ENCODE data around the gene CLTRN. TPM values are rescaled to one million over a fixed set of nuclear protein-coding genes. Genes with fewer than 3 reads are reported as not detected.

CLTRN gene
- total and polyA plus RNA-seq, 4 donors: not detected

DNA sequence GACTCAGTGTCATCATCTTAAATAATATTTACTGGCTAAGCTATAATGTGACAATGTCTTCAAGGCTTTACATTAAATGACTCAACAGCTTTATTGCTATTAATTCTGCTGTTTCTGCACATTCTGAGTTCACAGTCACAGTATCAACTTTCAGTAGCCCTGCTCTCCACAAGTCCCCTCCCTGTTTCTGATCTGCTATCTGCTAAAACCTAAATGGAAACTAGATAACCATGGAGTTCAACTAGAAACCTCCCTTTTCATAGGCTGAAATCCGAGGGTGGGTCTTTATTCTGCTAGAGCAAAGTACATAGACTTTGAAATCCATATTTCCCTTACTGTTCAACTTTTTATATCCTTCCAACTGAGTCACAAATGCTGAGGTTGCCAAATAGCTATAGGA lies 58.5 kb downstream of the CLTRN start:
- H3K9me3 ChIP-seq (ENCODE audit: control insufficient read depth, low read length): no peaks in the 10 kb centered on the region
- DNase-seq (no peak), ATAC-seq (ENCODE audit: low FRiP score) (no peak)
- no peak overlapping the region for H3K4me3 ChIP-seq (ENCODE audit: low read length in 2 of 2)
- WGBS, 2 donors: 16 to 28% methylated on average over 1 of the region's 1 CpG
- intact Hi-C loops (cut with DNase I): no loop called here
- H3K4me1 ChIP-seq (ENCODE audit: control insufficient read depth in 1 of 2, insufficient read depth in 2 of 2, low read length in 2 of 2): no peaks in the 10 kb centered on the region
- no peaks in the 10 kb centered on the region for H3K36me3 ChIP-seq (ENCODE audit: control insufficient read depth in 1 of 2, insufficient read depth in 2 of 2, low read length in 1 of 2)
- H3K27ac ChIP-seq (ENCODE audit: low read depth in 1 of 2, low read length in 2 of 2): no peak overlapping the region
- no peaks in the 10 kb centered on the region for H3K27me3 ChIP-seq (ENCODE audit: control insufficient read depth in 1 of 2, insufficient read depth in 2 of 2, low read length in 1 of 2)

- no peaks in the 10 kb centered on the region for H3K9me3 ChIP-seq (ENCODE audit: control insufficient read depth, low read length)
- 59 to 100% methylated on average over 1 of the region's 1 CpG for WGBS, 2 donors
- intact Hi-C loops (cut with DNase I): no loop called here
- no peaks in the 10 kb centered on the region for H3K4me1 ChIP-seq (ENCODE audit: control insufficient read depth in 1 of 2, insufficient read depth in 2 of 2, low read length in 2 of 2)
- H3K27me3 ChIP-seq (ENCODE audit: control insufficient read depth in 1 of 2, insufficient read depth in 2 of 2, low read length in 1 of 2): no peaks in the 10 kb centered on the region
- H3K36me3 ChIP-seq (ENCODE audit: control insufficient read depth in 1 of 2, insufficient read depth in 2 of 2, low read length in 1 of 2): no peaks in the 10 kb centered on the region
- H3K4me3 ChIP-seq (ENCODE audit: low read length in 2 of 2): no peak overlapping the region
- ATAC-seq (ENCODE audit: low FRiP score) (no peak), DNase-seq (no peak)
- no peak overlapping the region for H3K27ac ChIP-seq (ENCODE audit: low read depth in 1 of 2, low read length in 2 of 2)
Measured at GRCh38 chrX:15605226-15605625, 59.4 kb downstream of the CLTRN start.

DNA sequence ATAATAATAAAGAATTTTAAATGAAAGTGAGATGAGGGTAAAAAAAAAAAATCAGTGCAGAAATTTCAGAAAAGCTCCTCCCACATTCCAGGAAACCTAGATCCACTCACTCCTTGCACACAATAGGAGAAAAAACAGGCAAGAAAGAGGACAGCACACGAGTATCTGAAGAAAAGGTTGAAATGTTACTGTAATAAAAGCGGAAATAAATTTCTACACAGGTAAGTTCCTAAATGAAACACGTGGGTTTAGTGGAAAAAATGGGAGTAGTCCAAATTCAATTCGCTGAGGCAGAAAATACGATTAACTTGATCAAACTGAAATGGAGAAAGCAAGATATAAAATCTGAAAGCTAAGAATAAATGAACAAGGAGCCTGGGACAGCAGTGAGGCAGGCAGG lies 61.8 kb downstream of the CLTRN start:
- H3K4me3 ChIP-seq (ENCODE audit: low read length in 2 of 2): no peak overlapping the region
- H3K27me3 ChIP-seq (ENCODE audit: control insufficient read depth in 1 of 2, insufficient read depth in 2 of 2, low read length in 1 of 2): no peaks in the 10 kb centered on the region
- no peaks in the 10 kb centered on the region for H3K4me1 ChIP-seq (ENCODE audit: control insufficient read depth in 1 of 2, insufficient read depth in 2 of 2, low read length in 2 of 2)
- 60 to 79% methylated on average over 5 of the region's 5 CpGs for WGBS, 2 donors
- H3K27ac ChIP-seq (ENCODE audit: low read depth in 1 of 2, low read length in 2 of 2): no peak overlapping the region
- H3K9me3 ChIP-seq (ENCODE audit: control insufficient read depth, low read length): no peaks in the 10 kb centered on the region
- no peaks in the 10 kb centered on the region for H3K36me3 ChIP-seq (ENCODE audit: control insufficient read depth in 1 of 2, insufficient read depth in 2 of 2, low read length in 1 of 2)
- DNase-seq: no peak
- ATAC-seq (ENCODE audit: low FRiP score): no peak
- intact Hi-C loops (cut with DNase I): no loop called here

DNA sequence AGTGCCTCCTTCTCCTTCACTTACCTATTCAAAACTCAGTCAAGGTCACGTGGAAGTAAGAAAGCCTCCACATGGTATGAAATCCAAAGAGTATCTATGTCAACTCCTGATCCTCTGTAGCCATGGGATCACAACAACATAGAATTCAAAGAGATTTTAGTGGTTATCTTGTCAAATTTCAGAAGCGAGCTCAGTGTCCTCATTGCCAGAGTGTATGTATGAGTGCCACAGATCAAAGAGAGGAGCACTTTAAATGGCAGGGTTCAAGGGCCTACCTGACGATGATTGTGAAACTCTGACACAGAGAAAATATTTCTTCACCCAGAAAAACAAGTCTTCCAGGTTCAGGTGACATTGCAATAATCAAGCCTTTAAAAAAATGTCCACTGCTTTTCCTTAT lies 62.7 kb downstream of the CLTRN start:
- no peaks in the 10 kb centered on the region for H3K9me3 ChIP-seq (ENCODE audit: control insufficient read depth, low read length)
- no peak for DNase-seq
- WGBS, 2 donors: 69 to 92% methylated on average over 3 of the region's 3 CpGs
- intact Hi-C loops (cut with DNase I): no loop called here
- H3K27me3 ChIP-seq (ENCODE audit: control insufficient read depth in 1 of 2, insufficient read depth in 2 of 2, low read length in 1 of 2): no peaks in the 10 kb centered on the region
- ATAC-seq (ENCODE audit: low FRiP score): no peak
- no peak overlapping the region for H3K4me3 ChIP-seq (ENCODE audit: low read length in 2 of 2)
- no peaks in the 10 kb centered on the region for H3K4me1 ChIP-seq (ENCODE audit: control insufficient read depth in 1 of 2, insufficient read depth in 2 of 2, low read length in 2 of 2)
- no peak overlapping the region for H3K27ac ChIP-seq (ENCODE audit: low read depth in 1 of 2, low read length in 2 of 2)
- no peaks in the 10 kb centered on the region for H3K36me3 ChIP-seq (ENCODE audit: control insufficient read depth in 1 of 2, insufficient read depth in 2 of 2, low read length in 1 of 2)

DNA sequence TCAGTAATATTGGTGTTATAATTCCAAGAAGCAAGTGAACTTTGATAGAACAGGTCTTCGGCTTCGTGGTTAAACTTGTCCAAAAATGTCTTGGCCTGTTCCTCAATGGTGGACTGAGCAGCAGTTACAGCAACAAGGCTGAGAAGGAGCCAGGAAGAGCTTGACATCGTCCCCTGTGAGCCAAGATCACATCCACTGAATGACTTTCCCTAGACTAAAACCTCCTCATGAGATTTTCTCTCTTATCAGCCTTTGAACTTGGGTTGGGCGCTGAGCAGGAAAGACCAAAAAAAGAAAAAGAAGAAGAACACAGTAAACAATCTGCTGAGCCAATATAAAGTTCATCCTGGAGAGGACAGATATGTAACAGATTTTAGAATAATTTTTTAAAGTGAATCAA lies 63.9 kb downstream of the CLTRN start, which contains the start of gene ACE2:
TSS of gene ACE2 (minus strand) at position 216 of the 400 bp plus-strand sequence. CDS start at position 167, 49 bp downstream.
- 57 to 64% methylated on average over 4 of the region's 4 CpGs for WGBS, 2 donors

DNA sequence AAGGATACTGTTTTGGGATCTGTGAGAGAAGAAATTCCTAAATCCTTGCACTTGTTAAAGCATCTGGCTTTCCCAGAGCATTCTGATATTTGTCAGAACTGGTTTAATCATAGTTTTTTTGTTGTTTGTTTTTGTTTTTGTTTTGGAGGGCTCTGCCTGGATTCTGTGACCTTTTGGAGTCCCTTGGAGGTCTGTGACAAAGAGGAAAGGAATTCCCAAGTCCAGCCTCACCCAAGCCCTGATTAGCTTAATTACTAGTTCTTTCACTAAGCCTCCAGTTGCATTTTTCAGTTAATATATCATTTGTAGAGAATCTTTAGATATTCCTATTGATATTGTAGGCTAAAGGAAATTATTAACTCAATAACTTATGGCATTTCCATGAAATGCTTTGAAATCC lies 64.6 kb downstream of the CLTRN start:
- no peak overlapping the region for H3K27ac ChIP-seq (ENCODE audit: low read depth in 1 of 2, low read length in 2 of 2)
- no peak overlapping the region for H3K4me3 ChIP-seq (ENCODE audit: low read length in 2 of 2)
- DNase-seq: no peak
- no peaks in the 10 kb centered on the region for H3K4me1 ChIP-seq (ENCODE audit: control insufficient read depth in 1 of 2, insufficient read depth in 2 of 2, low read length in 2 of 2)
- no peak for ATAC-seq (ENCODE audit: low FRiP score)
- intact Hi-C loops (cut with DNase I): no loop called here
- H3K9me3 ChIP-seq (ENCODE audit: control insufficient read depth, low read length): no peaks in the 10 kb centered on the region
- no peaks in the 10 kb centered on the region for H3K36me3 ChIP-seq (ENCODE audit: control insufficient read depth in 1 of 2, insufficient read depth in 2 of 2, low read length in 1 of 2)
- no peaks in the 10 kb centered on the region for H3K27me3 ChIP-seq (ENCODE audit: control insufficient read depth in 1 of 2, insufficient read depth in 2 of 2, low read length in 1 of 2)

More for the DNA sequence above, 63.9 kb downstream of the CLTRN start, which contains the start of gene ACE2:
- no peaks in the 10 kb centered on the region for H3K27me3 ChIP-seq (ENCODE audit: control insufficient read depth in 1 of 2, insufficient read depth in 2 of 2, low read length in 1 of 2)
- no peaks in the 10 kb centered on the region for H3K4me1 ChIP-seq (ENCODE audit: control insufficient read depth in 1 of 2, insufficient read depth in 2 of 2, low read length in 2 of 2)
- no peak within 1 kb of the TSS for H3K27ac ChIP-seq (ENCODE audit: low read depth in 1 of 2, low read length in 2 of 2)
- H3K9me3 ChIP-seq (ENCODE audit: control insufficient read depth, low read length): no peaks in the 10 kb centered on the region
- no peak within 1 kb of the TSS for H3K4me3 ChIP-seq (ENCODE audit: low read length in 2 of 2)
- DNase-seq (no peak), ATAC-seq (ENCODE audit: low FRiP score) (no peak)
- intact Hi-C loops (cut with DNase I): no loop called here
- H3K36me3 ChIP-seq (ENCODE audit: control insufficient read depth in 1 of 2, insufficient read depth in 2 of 2, low read length in 1 of 2): no peaks in the 10 kb centered on the region

GRCh38 chrX:15599461-15599860 lies 65.1 kb downstream of the CLTRN start:
- no peak overlapping the region for H3K27ac ChIP-seq (ENCODE audit: low read depth in 1 of 2, low read length in 2 of 2)
- WGBS, 2 donors: 66 to 89% methylated on average over 4 of the region's 4 CpGs

GRCh38 chrX:15598026-15598425 lies 66.6 kb downstream of the CLTRN start:
- no peaks in the 10 kb centered on the region for H3K4me1 ChIP-seq (ENCODE audit: control insufficient read depth in 1 of 2, insufficient read depth in 2 of 2, low read length in 2 of 2)
- intact Hi-C loops (cut with DNase I): no loop called here
- H3K36me3 ChIP-seq (ENCODE audit: control insufficient read depth in 1 of 2, insufficient read depth in 2 of 2, low read length in 1 of 2): no peaks in the 10 kb centered on the region
- ATAC-seq (ENCODE audit: low FRiP score) (no peak), DNase-seq (no peak)
- no peaks in the 10 kb centered on the region for H3K27me3 ChIP-seq (ENCODE audit: control insufficient read depth in 1 of 2, insufficient read depth in 2 of 2, low read length in 1 of 2)
- H3K4me3 ChIP-seq (ENCODE audit: low read length in 2 of 2): no peak overlapping the region
- 31 to 38% methylated on average over 3 of the region's 3 CpGs for WGBS, 2 donors
- H3K27ac ChIP-seq (ENCODE audit: low read depth in 1 of 2, low read length in 2 of 2): no peak overlapping the region
- H3K9me3 ChIP-seq (ENCODE audit: control insufficient read depth, low read length): no peaks in the 10 kb centered on the region

More at GRCh38 chrX:15599461-15599860, 65.1 kb downstream of the CLTRN start:
- DNase-seq (no peak), ATAC-seq (ENCODE audit: low FRiP score) (no peak)
- Histone ChIP-seq H3K27me3 (ENCODE audit: control insufficient read depth in 1 of 2, insufficient read depth in 2 of 2, low read length in 1 of 2) (no peaks in the 10 kb centered on the region), H3K4me1 (ENCODE audit: control insufficient read depth in 1 of 2, insufficient read depth in 2 of 2, low read length in 2 of 2) (no peaks in the 10 kb centered on the region), H3K36me3 (ENCODE audit: control insufficient read depth in 1 of 2, insufficient read depth in 2 of 2, low read length in 1 of 2) (no peaks in the 10 kb centered on the region), H3K4me3 (ENCODE audit: low read length in 2 of 2) (no peak overlapping the region), H3K9me3 (ENCODE audit: control insufficient read depth, low read length) (no peaks in the 10 kb centered on the region)
- intact Hi-C loops (cut with DNase I): no loop called here

GRCh38 chrX:15594371-15594770 lies 70.2 kb downstream of the CLTRN start:
- Histone ChIP-seq H3K36me3 (ENCODE audit: control insufficient read depth in 1 of 2, insufficient read depth in 2 of 2, low read length in 1 of 2) (no peaks in the 10 kb centered on the region), H3K9me3 (ENCODE audit: control insufficient read depth, low read length) (no peaks in the 10 kb centered on the region), H3K27me3 (ENCODE audit: control insufficient read depth in 1 of 2, insufficient read depth in 2 of 2, low read length in 1 of 2) (no peaks in the 10 kb centered on the region), H3K4me3 (ENCODE audit: low read length in 2 of 2) (no peak overlapping the region), H3K27ac (ENCODE audit: low read depth in 1 of 2, low read length in 2 of 2) (no peak overlapping the region), H3K4me1 (ENCODE audit: control insufficient read depth in 1 of 2, insufficient read depth in 2 of 2, low read length in 2 of 2) (no peaks in the 10 kb centered on the region)
- ATAC-seq (ENCODE audit: low FRiP score) (no peak), DNase-seq (no peak)
- intact Hi-C loops (cut with DNase I): no loop called here
- 52 to 70% methylated on average over 2 of the region's 2 CpGs for WGBS, 2 donors
